NCI-H1105 treated with DMSO at 0.1 percent for 48 hours (cell line): Measurements from ENCODE around the gene PCBD1.
"Not testable (repeated sequence)": the region's sequence is repeated elsewhere in the genome, so short reads cannot be mapped to it uniquely, and the experiment has no call there.

ENCODE experiments used
- DNase-seq: peaks from one replicate; lab custom pipeline; 2025; lab: John Stamatoyannopoulos, UW

The PCBD1 gene

GRCh38 chr10:70887804-70888800 lies at the start of gene PCBD1:
Gene PCBD1, minus strand, starts transcription at chr10:70888565. Its CDS starts 32 bp downstream, at chr10:70888533.
- DNase-seq, result peak; percentile 38

- DNase-seq, result no peak
These were observed 49.3 kb upstream of the PCBD1 start for GRCh38 chr10:70937661-70938060.

GRCh38 chr10:70936111-70936510 lies 47.7 kb upstream of the PCBD1 start:
- no peak for DNase-seq

GRCh38 chr10:70935631-70936030 lies 47.3 kb upstream of the PCBD1 start:
- no peak for DNase-seq

- no peak for DNase-seq
These were observed 46.8 kb upstream of the PCBD1 start for GRCh38 chr10:70935125-70935625.

- no peak for DNase-seq
These were observed 46.3 kb upstream of the PCBD1 start for GRCh38 chr10:70934701-70935100.

GRCh38 chr10:70932392-70933196 lies 44.2 kb upstream of the PCBD1 start:
- no peak for DNase-seq

- no peak for DNase-seq
These were observed 42.9 kb upstream of the PCBD1 start for GRCh38 chr10:70931168-70931815.

- no peak for DNase-seq
These were observed 42.1 kb upstream of the PCBD1 start for GRCh38 chr10:70930263-70931000.

GRCh38 chr10:70928140-70928539 lies 39.8 kb upstream of the PCBD1 start:
- DNase-seq, result no peak

- no peak for DNase-seq
These were observed 39.0 kb upstream of the PCBD1 start for GRCh38 chr10:70927189-70927943.

- DNase-seq, result no peak
These were observed 38.0 kb upstream of the PCBD1 start for GRCh38 chr10:70926226-70927000.

- peak; percentile 13 for DNase-seq
These were observed 37.2 kb upstream of the PCBD1 start for GRCh38 chr10:70925377-70926225.

- DNase-seq, result no peak
These were observed 35.3 kb upstream of the PCBD1 start for GRCh38 chr10:70923696-70924095.

- no peak for DNase-seq
These were observed 32.9 kb upstream of the PCBD1 start for GRCh38 chr10:70921285-70921684.

GRCh38 chr10:70920519-70920918 lies 32.2 kb upstream of the PCBD1 start:
- DNase-seq, result peak; percentile 9

GRCh38 chr10:70919906-70920305 lies 31.5 kb upstream of the PCBD1 start:
- not testable (repeated sequence) for DNase-seq

- no peak for DNase-seq
These were observed 30.6 kb upstream of the PCBD1 start for GRCh38 chr10:70918851-70919530.
